Testis (tissue), 2 donors: ENCODE data around the gene DSP.

Experiments
- CTCF ChIP-seq, 3 experiments: fragments of 450-650 bp in 2 of 3; fragments of 200-600 bp in 1 of 3; sonication (generic) in 1 of 3; IDR thresholded peaks; one replicate each; pipeline ENCODE4 v1.5.1; 2016 to 2019; ENCODE audit warnings: antibody characterized with exemption in 3 of 3, mild to moderate bottlenecking in 2 of 3, moderate library complexity in 1 of 3
- POLR2A ChIP-seq: fragments of 450-650 bp; IDR thresholded peaks from one replicate; pipeline ENCODE4 v1.6.1; 2017; ENCODE audit warnings: antibody characterized with exemption, mild to moderate bottlenecking, moderate library complexity

- no peak for TF ChIP-seq CTCF (IDR thresholded peaks at IDR 0.05)
- TF ChIP-seq POLR2A: no peak
Measured at GRCh38 chr6:7578931-7579330, 37.5 kb downstream of the DSP start.
